ENCODE results near the gene PER1. TPM values are rescaled to one million over a fixed set of nuclear protein-coding genes. Genes with fewer than 3 reads are reported as not detected.
A peak's percentile ranks its signal among the peaks of the same experiment; 100 is the strongest.

The PER1 gene
- total and polyA plus RNA-seq, 9 of the 15 experiments (the other 6 are each of a cell fraction or from before 2014, with no cell fraction given) = 0.13 to 26.0 (median 3.4) TPM

DNA sequence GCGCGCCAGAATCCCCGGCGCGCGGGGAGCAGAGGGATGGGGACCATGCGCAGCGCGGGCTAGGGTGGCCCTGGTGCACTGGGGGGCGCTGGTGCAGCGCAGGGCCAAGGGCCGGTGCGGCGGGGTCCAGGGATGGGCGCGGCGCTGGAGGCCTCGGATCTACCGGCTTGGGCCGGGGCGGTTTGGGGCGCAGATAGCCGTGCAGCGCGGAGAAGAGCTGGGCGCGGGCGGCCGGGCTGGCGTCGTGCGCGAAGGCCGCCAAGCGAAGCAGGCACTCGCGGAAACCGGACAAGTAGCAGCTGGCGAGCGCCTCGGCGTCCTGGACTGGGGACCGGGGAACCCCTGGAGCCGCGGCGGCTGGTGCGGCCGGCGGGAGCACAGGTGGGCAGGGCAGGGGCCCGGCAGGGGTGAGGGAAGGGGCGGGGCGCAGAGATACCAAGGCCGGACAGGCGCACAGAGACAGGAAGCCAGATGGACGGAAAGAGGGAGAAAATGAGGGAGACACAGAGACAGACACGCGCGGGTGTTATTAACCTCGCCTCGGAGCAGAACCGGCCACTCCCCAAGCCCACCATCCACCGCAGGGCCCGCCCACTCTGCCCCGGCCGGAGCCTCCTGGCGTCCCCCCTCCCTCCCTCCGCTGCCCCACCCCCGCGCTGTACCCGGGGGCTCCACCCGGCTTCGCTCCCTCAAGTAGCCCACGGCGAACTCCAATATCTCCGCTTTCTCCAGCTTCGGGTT, 30.4 kb downstream of the PER1 start (continued):
- TF ChIP-seq SRSF7 (optimal IDR thresholded peaks at IDR 0.05; ENCODE audit: low read depth, low read length) (no peak), SRF (CRISPR knock-in tag; IDR thresholded peaks at IDR 0.05) (no peak), POLR2H (tag; IDR thresholded peaks at IDR 0.05; ENCODE audit: low read depth) (no peak), POLR2AphosphoS5 (IDR thresholded peaks at IDR 0.05; ENCODE audit: control insufficient read depth, insufficient read depth, low read depth, low read length) (no peak), ZZZ3 (IDR thresholded peaks at IDR 0.05) (no peak), EZH2 (IDR thresholded peaks at IDR 0.05; ENCODE audit: borderline replicate concordance, low read depth, low read length) (no peak), RBM14 (IDR thresholded peaks at IDR 0.05; ENCODE audit: borderline replicate concordance, insufficient read depth, low read depth, low read length) (0 out of 2 replicates have a peak, but pooled peaks have one; percentile 49), STAT5B (CRISPR knock-in tag; IDR thresholded peaks at IDR 0.05) (no peak), KDM1A (IDR thresholded peaks at IDR 0.05) (no peak), YY1 (IDR thresholded peaks at IDR 0.05; ENCODE audit: borderline replicate concordance in 1 of 3, control insufficient read depth in 1 of 3, extremely low read depth in 1 of 3, insufficient read depth in 3 of 3, insufficient read length in 1 of 3, insufficient replicate concordance in 2 of 3, low read depth in 1 of 3, low read length in 2 of 3) (peak in 2 of 3 experiments; percentile 4 to 23), FOXP1 (CRISPR knock-in tag; IDR thresholded peaks at IDR 0.05) (no peak), COPS2 (conservative IDR thresholded peaks at IDR 0.05) (no peak), ZNF764 (CRISPR knock-in tag; IDR thresholded peaks at IDR 0.05; ENCODE audit: low read depth) (no peak), MTA3 (IDR thresholded peaks at IDR 0.05; ENCODE audit: borderline replicate concordance) (peak; percentile 64; the same call in 1 of the 2 replicates), GATAD2B (IDR thresholded peaks at IDR 0.05; ENCODE audit: borderline replicate concordance) (peak; percentile 32; the same call in 1 of the 2 replicates)
- TF ChIP-seq, protein P1, sequence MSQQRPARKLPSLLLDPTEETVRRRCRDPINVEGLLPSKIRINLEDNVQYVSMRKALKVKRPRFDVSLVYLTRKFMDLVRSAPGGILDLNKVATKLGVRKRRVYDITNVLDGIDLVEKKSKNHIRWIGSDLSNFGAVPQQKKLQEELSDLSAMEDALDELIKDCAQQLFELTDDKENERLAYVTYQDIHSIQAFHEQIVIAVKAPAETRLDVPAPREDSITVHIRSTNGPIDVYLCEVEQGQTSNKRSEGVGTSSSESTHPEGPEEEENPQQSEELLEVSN (IDR thresholded peaks at IDR 0.05; ENCODE audit: borderline replicate concordance in 1 of 2, extremely low read depth in 1 of 2, insufficient read depth in 1 of 2, insufficient read length in 1 of 2, low read depth in 1 of 2, low read length in 1 of 2, poor library complexity in 1 of 2, severe bottlenecking in 1 of 2) = peak; percentile 39 to 58
- TF ChIP-seq, protein P2, sequence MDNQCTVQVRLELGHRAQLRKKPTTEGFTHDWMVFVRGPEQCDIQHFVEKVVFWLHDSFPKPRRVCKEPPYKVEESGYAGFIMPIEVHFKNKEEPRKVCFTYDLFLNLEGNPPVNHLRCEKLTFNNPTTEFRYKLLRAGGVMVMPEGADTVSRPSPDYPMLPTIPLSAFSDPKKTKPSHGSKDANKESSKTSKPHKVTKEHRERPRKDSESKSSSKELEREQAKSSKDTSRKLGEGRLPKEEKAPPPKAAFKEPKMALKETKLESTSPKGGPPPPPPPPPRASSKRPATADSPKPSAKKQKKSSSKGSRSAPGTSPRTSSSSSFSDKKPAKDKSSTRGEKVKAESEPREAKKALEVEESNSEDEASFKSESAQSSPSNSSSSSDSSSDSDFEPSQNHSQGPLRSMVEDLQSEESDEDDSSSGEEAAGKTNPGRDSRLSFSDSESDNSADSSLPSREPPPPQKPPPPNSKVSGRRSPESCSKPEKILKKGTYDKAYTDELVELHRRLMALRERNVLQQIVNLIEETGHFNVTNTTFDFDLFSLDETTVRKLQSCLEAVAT (IDR thresholded peaks at IDR 0.05) = no peak
- TF ChIP-seq, protein P3, sequence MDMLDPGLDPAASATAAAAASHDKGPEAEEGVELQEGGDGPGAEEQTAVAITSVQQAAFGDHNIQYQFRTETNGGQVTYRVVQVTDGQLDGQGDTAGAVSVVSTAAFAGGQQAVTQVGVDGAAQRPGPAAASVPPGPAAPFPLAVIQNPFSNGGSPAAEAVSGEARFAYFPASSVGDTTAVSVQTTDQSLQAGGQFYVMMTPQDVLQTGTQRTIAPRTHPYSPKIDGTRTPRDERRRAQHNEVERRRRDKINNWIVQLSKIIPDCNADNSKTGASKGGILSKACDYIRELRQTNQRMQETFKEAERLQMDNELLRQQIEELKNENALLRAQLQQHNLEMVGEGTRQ (CRISPR knock-in tag; IDR thresholded peaks at IDR 0.05) = no peak
- TF ChIP-seq, protein P4, sequence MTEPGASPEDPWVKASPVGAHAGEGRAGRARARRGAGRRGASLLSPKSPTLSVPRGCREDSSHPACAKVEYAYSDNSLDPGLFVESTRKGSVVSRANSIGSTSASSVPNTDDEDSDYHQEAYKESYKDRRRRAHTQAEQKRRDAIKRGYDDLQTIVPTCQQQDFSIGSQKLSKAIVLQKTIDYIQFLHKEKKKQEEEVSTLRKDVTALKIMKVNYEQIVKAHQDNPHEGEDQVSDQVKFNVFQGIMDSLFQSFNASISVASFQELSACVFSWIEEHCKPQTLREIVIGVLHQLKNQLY (CRISPR knock-in tag; conservative IDR thresholded peaks at IDR 0.05) = no peak

All from K562 (cell line).